DLD1 (cell line): Measurements from ENCODE around the gene HRH3.

ENCODE experiments used
- in situ Hi-C: cut with HindIII; loops from 2 replicates; pipeline ENCODE4 v1.10.0; 2017; ENCODE audit warnings: low sequenced_read_pairs

Gene HRH3

DNA sequence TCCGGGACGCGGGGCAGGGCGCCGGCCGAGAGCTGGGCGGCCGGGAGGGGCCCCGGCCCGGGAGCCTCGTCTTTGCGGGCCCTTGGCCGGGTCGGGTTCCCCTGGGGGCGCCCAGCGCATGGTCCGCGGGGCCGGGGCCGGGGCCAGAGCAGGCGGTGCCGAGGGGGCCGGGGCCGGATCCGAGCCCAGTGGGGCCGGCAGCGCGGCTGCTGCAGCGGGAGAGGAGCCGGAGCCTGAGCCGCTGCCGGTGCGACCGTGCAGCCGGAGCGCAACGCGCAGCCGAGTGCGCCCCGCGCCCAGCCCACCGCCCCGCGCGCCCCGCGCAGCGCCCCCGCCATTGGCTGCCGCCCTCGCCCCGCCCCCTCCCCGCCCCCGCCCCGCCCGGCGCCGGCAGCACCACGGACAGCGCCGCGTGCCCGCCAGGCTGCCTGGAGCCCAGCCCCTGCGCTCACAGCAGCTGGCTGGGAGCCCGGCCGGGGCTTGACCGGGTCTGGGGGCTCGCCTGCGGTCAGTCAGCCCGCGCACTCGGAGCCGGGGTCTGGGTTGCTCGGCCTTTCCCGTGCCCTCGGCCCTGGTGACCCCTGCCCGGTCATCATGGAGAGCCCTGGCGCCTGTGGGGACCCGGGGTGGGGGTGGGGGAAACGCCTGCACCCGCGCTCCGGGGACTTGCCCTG is at the start of gene HRH3:
Gene HRH3, minus strand, starts transcription at position 287 of the 674 bp plus-strand sequence. CDS start 308 bp downstream, outside the sequence.
- in situ Hi-C loops, result no loop called here

DNA sequence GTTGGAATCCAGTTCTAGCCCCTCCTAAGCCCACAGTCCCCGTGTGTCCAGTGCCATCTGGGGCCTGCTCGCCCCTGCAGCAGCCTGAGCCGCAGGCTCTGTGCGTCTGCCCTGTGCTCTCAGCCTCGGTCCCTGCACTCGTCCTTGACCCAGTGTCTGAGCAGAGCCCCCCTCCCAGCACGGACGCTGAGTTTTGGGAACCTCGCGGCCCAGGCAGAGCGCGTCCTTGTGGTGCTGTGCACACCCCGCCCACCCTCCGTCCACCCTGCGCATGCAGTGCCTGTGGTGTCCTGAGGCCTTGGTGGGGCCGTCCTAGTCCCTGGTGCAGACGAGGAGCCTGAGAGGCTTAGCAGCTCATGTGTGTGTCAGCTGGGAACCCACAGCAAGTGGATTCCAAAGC is 49.8 kb upstream of the HRH3 start:
- in situ Hi-C loops, result no loop called here

- in situ Hi-C loops, result no loop called here
Measured at GRCh38 chr20:62269378-62269777, 49.3 kb upstream of the HRH3 start.

DNA sequence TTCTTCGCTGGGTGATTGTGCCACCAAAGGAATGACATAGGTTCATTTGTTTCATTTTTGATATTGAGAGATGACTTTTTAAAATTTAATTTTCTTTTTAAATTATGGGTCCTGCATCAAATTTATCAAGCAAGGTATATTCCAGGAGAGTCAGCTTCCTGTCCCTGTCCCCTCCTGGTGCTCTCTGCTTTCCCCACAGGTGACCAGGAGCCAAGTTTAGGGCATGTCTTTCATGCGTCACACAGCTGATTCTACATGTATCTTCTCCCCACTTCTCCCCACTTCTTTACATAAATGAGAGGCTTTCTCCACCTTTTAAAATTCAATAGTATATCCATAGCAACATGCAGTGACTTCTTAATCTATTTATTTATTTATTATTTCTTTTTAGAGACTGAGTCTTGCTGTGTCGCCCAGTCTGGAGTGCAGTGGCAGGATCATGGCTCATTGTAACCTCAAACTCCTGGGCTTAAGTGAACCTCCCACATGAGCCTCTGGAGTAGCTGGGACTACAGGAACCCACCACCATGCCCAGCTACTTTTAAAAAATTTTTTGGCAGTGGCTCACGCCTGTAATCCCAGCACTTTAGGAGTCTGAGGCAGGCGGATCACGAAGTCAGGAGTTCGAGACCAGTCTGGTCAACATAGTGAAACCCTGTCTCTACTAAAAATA is 48.3 kb upstream of the HRH3 start:
- in situ Hi-C loops, result no loop called here

DNA sequence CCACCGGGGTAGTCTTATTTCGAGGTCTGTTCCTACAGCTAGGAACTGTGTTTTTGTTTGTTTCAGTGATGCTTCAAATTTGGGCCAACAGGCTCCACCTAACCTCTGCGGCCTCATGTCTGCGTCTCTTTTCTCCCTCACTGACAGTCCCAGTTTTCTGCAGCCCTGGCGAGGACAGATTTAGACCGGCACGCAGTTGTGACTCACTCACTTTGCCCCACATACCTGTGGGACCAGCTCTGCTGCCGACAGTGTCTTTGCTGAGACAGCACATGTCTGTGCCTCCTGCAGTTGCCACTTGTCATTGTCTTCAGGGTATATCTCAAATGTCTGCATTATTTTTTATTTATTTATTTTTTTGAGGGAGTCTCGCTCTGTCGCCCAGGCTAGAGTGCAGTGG is 47.5 kb upstream of the HRH3 start:
- in situ Hi-C loops, result no loop called here

DNA sequence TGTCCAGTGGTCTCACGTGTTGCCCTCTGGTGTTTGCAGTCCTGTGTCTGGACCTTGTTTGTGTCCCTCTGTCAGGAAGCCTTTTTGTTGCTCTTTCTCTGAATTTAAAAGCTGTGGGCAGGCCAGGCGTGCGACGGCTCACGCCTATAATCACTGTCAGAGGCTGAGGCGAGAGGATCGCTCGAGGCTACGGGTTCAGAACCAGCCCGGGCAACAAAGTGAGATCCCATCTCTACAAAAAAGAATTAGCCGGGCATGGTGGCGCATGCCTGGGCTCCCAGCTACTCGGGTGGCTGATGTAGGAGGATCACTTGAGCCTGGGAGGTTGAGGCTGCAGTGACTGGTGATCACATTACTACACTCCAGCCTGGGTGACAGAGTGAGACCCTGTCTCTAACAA is 46.8 kb upstream of the HRH3 start:
- in situ Hi-C loops, result no loop called here

- in situ Hi-C loops, result no loop called here
Measured at GRCh38 chr20:62266340-62266739, 46.3 kb upstream of the HRH3 start.

GRCh38 chr20:62265365-62265764 is 45.3 kb upstream of the HRH3 start:
- in situ Hi-C loops, result no loop called here

GRCh38 chr20:62263396-62263795 is 43.3 kb upstream of the HRH3 start:
- in situ Hi-C loops, result no loop called here

GRCh38 chr20:62262064-62262463 is 42.0 kb upstream of the HRH3 start:
- in situ Hi-C loops, result no loop called here

GRCh38 chr20:62259294-62259565 is 39.2 kb upstream of the HRH3 start:
- in situ Hi-C loops, result no loop called here

DNA sequence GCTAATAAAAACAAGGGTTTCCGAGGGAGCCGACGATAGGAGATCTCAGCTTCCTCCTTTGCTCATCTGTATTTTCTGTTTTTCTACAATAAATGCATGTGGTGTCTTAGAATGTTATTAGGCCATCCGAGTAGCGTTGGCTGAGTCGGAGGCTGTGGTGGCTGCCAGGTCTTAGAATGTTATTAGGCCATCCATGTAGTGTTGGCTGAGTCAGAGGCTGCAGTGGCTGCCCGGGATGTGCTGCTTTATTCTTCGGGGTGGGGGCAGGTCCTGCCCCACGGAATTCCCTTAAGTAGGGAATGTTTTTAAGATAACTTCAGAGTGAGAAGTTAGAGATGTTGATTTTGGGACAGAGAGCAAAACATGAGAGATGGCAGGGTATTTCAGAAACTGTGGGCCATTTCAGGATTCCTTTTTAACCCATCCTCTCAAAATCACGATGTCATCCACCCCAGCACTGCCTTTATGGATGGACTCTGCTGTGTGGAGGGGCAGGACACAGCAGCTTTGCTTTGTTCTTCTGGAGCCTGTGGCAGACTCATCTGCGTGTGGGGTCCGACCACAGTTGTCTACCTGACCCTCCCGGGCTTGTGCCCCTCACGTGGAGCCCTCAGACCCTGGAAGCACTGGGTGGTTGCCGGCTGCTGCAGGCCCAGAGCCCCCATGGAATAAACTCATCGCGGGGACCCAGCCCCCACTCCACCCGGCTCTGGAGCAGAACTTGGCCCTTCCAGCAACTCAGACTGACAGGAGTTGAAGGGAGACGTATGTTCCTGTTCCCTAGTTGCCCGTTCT is 38.6 kb upstream of the HRH3 start:
- in situ Hi-C loops, result no loop called here

- in situ Hi-C loops, result no loop called here
Measured at GRCh38 chr20:62255976-62256375, 35.9 kb upstream of the HRH3 start.

- in situ Hi-C loops, result no loop called here
Measured at GRCh38 chr20:62254021-62254724, 34.1 kb upstream of the HRH3 start.

DNA sequence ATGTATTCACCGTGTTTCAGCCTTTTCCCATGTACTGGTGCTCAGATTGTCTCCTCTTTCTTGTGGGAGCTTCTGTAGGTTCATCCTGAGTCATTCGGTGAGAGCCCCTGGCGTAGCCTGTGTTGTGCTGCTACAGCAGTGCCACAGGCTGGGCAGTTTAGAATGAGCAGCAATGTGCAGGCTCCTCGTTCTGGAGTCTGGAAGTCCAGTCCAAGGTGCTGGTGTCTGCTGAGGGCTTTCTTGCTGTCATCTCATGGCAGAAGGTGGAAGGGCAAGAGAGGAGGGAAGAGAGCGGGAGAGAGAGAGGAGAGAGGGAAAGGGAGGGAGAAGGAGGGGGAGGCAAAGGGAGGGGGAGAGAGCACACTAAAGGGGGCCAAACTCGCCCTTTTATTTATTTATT is 33.3 kb upstream of the HRH3 start:
- in situ Hi-C loops, result no loop called here

DNA sequence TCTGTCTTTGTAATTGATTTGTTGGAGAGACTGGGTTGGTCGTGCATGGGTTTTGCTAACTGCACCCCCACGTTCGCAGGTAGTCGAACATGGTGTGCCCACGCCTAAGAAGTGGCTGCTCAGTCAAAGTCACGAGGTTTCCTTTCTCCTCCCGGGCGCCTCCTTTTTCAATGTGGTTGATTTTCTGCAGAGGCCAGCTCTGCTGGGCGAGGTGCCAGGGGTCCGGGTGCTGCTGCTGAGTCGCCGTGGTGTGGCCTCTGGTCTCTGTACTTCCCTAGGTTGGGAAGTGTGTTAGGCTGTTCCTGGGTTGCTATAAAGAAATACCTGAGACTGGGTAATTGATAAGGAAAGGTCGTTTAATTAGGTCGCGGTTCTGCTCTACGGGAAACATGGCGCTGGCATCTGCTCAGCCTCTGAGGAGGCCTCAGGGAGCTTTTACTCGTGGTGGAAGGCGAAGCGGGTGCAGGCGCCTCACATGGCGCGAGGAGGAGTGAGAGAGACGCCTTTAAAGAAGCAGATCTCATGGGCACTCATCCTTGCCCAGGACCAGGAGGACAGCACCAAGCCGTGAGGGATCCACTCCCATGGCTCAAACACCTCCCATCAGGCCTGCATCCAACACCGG is 32.4 kb upstream of the HRH3 start:
- in situ Hi-C loops, result no loop called here

DNA sequence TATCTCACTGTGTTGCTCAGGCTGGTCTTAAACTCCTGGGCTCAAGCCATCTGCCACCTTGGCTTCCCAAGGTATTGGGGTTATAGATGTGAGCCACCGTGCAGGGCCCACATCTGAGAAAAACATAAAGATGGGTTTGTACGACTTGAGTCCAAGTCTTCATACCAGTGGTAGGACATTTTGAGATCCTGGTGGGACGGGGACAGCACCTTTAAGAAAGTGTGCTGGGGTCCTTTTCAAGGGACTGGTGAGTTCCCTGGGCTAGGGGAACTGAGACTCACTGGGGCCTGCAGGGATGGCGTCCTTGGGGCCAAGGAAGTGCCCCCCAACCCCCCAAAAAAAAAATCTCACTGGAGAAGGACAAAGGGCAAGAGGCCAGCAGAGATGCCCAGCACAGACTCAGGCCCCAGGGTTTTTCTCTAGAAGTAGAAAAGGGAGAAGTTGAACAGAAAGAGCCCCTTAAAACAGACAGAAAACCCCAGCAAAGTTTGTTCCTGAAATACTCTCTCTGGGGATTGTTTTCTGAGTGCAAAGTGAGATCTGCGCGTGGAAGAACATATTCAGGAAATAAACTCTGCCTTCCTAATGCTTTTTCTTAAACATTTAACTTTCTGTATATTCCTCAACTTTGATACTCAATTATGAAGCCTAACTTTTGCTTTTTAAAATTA is 28.9 kb upstream of the HRH3 start:
- in situ Hi-C loops, result no loop called here

DNA sequence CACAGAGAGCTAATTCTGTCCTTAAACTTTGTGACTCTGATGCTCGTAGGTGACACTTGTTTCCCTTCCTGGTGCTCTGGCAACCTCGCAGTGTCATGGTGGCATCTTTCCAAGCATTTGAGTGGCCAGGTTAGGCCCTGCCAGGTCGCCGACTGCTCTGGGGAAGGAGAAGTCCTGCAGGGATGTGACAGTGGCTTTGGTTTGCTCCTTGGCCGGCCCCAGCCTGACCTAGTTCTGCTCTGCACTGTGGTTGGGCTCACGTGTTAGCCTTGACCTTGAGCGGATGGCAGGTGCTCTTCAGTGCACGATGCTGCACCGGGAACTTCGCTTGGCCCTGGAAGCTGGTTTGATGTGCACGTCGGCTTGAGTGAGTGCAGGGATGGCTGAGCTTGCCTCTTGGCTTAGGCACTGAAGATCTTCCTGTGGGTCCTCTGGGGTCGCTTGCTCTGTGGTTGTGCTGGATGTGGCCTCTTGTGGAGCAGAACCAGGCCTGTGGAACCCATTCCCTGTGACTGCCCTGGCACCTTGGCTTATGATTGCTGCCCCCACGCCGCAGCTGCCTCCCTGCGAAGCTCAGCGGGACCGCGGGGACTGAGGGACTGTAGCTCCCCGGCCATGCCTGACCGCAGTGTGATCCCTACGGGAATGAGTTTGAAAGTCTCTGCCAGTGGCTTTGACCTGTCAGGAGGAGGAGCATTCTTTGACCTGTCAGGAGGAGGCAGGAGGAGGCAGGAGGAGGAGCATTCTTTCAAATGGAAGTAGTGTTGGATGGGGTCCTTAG is 27.0 kb upstream of the HRH3 start:
- in situ Hi-C loops, result no loop called here

GRCh38 chr20:62246431-62246830 is 26.4 kb upstream of the HRH3 start:
- in situ Hi-C loops, result no loop called here

DNA sequence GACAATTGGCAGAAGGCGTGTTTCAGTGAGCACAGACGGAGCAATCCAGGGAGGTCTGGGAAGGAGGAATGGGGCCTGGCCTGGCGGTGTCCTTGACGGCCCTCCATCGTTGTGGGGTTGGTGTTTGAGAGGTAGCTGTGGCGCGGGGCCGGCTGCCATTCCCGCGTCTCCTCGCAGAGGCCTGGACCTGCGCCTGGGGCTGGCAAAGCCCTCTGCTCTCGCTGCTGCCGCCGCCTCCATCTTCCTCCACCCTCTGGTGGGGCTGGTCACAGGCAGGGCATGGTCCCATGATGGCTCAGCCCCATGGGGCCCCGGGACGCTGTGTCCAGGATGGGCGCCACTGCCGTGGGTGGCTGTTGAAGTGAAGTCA is 25.8 kb upstream of the HRH3 start:
- in situ Hi-C loops, result no loop called here
